GM19193 (cell line): ENCODE results near the gene FBXL12.
A peak's percentile ranks its signal among the peaks of the same experiment; 100 is the strongest.

Source experiments
- POLR2A ChIP-seq: IDR thresholded peaks from 4 replicates; pipeline ENCODE4 v1.6.1; 2011; ENCODE audit not compliant: insufficient read depth, insufficient read length; ENCODE audit errors: extremely low read depth

FBXL12 gene

GRCh38 chr19:9847087-9847671 lies 28.3 kb upstream of the FBXL12 start:
- TF ChIP-seq POLR2A = no peak

- TF ChIP-seq POLR2A = no peak
Measured at GRCh38 chr19:9842834-9843625, 24.2 kb upstream of the FBXL12 start.

GRCh38 chr19:9839415-9839814 lies 20.5 kb upstream of the FBXL12 start:
- no peak for TF ChIP-seq POLR2A

DNA sequence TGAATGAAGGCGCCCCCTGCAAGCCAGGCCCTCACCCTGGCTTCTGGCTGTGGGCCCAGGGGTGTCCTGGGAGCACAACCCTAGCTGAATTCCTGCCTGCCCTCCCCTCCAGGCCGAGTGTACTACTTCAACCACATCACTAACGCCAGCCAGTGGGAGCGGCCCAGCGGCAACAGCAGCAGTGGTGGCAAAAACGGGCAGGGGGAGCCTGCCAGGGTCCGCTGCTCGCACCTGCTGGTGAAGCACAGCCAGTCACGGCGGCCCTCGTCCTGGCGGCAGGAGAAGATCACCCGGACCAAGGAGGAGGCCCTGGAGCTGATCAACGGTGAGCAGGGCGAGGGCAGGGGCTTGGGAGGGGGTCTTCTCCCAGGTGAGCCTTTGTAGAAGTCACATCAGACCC lies 19.4 kb upstream of the FBXL12 start:
- TF ChIP-seq POLR2A = no peak

GRCh38 chr19:9836021-9836420 lies 17.1 kb upstream of the FBXL12 start:
- TF ChIP-seq POLR2A = no peak

DNA sequence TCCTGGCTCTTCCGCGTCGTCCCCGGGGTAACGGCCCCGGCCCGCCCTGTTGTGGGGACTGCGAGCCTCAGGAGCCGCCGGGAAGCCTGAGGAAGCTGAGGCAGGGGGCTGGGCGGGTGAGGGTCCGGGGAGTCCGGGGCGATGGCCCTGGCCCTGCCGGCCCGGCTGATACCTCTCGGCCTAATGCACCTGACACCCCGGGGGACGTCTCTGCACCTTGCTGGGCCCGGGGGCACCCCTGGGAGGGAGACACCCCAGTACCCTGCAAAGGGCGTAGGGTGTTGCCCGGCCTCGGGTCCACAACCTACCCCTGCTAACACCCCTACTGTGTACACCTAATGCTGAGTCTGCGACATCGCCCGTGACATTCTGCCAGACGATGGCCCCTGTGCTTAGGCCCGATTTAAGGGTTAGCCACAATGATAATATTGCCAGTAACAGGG lies 16.6 kb upstream of the FBXL12 start:
- TF ChIP-seq POLR2A = no peak

DNA sequence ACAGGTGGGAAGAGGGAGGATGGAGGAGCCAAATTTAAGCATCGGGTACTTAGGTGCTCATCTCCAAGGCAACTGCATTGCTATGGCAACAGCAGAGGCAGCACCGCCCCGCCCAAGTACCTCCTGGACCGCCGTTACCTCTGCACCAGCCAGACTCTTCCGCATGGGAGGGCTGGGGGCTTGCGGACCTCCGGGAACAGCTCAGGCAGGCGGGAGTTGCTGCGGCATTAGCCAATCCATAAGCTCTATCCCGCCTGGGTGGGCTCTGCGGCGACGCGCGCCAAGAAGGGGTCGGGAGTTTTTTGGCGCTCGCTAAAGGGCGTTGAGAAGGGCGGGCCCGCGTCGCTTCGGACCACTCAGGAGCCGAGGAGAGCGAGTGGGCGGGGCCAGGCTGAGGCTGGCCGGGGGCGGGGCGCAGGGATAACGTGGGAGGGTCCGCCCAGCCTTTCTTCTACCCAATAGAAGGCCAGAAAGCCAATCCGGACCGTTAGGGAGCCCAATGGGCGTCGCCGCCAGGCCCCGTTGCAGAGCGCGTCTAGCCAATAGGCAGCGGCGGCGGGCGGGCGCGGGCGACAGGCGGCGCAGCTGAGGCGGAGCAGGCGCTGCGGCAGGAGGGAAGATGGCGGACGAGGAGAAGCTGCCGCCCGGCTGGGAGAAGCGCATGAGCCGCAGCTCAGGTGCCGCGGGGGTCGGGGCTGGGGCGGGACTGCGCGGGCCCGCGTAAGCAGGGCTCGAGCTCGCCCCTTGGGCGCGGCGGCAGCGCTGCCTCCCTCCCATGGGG lies 16.0 kb upstream of the FBXL12 start, which contains the start of gene PIN1:
PIN1 (plus strand) TSS at position 593 of the 781 bp plus-strand sequence; CDS start at position 620, 27 bp downstream.
- TF ChIP-seq POLR2A = peak; percentile 75

DNA sequence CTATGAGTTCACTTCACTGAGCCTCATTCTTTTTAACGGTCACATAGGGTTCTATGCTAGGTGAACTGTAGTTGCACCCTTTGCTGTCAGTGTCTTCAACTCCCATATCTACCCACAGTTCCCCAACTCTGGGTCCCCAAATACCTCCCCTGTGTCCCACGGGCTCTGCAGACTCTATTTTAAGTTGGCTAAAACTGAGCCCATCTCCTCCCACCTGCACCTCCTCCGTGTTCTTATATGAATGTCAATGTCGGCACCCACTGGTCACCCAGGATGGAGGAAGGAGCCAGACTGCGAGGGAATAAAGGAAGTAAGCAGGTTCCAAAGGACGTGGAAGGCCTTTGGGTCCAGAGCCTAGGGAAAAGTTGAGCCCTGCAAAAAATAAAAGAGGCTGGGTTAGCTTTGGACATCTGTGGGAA lies 15.4 kb upstream of the FBXL12 start:
- no peak for TF ChIP-seq POLR2A

DNA sequence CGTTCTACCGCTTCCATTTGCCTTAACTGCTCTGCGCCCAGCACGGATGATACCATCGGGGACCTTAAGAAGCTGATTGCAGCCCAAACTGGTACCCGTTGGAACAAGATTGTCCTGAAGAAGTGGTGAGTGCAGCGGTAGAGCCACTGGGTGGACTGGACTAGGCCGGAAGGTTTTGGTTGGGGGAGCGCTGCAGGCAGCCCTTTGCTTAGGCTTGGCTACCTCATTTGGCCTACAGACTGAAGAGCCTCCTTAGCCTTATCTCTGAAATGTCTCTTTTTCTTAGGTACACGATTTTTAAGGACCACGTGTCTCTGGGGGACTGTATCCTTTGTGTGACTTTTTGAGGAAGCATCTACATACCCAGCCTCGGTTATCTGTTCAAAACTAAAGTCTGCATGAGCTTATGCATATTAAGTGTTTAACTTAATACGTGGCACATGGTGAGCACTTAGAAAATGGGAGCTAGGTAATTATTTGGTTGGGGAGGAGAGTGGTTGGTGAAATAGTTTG lies 9.7 kb upstream of the FBXL12 start:
- TF ChIP-seq POLR2A = no peak

DNA sequence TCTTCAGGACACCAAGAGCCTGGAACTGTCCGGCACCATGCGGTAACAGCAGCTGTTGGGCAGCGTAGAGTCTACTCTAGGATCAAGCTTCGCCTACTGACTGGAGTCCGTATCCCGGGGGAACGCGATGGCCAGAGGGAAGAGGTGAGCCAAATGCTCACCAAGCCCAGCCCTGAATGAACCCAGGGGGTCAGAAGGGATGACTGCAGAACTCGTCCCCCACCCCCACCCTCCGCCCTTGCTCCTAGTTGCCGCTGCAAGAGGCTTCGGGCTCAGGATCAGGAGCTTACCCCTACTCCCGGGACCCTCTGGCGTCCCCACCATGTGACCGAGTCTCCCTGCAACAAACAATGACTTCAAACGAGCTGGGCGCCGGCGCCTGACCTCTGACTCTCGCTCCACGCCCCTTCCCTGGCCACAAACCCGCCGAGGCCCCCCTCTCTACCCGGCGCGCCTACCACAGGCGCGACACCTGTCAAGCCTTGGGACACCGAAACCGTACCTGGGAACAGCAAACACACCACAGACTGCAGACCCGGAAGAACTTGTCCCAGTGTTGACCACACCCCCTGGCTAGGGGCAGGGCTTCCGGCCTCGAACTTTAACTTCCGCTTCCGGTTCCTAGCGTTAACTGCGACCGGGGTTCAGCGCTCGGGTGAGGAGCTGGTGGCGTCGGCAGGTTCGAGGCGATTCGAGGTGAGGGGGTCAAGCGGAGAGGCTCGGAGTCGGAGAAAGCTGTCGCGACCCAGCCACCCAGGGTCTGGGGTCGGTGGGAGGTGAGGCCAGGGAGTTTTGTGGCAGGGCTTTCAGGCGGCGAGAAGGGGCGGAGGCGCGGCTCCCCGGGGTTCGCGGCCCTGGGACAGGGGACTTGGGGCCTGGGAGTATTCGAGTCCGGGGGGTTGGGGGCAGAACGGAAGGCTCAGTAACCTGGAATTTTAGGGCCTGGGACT lies 8.7 kb upstream of the FBXL12 start, which contains the start of gene UBL5:
UBL5 (plus strand) TSS at position 630 of the 950 bp plus-strand sequence. CDS start 420 bp downstream, outside the sequence.
- TF ChIP-seq POLR2A = peak; percentile 97

DNA sequence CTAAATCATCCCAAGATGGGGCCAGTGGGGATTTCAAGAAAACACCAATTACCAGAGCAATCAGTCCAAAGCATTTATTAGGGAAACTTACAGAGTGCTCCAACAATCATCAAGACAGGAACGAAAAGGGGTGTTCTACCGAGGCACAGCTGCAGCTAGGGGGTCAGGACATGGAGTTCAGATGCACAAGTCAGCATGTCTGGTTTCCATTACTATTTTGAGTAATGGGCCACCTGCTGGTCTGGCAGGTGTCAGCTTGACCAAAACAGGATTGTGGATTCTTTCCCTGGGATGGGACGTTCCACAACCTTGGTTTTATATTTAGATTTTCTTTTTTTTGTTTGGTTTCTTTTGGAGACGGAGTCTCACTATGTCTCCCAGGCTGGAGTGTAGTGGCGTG lies 4.9 kb upstream of the FBXL12 start:
- TF ChIP-seq POLR2A = no peak

- peak; percentile 14 for TF ChIP-seq POLR2A
Measured at GRCh38 chr19:9819596-9819909, 674 bp upstream of the FBXL12 start.

GRCh38 chr19:9818175-9818733 lies 625 bp downstream of the FBXL12 start:
- no peak for TF ChIP-seq POLR2A

GRCh38 chr19:9811139-9811538 lies 7.7 kb downstream of the FBXL12 start:
- no peak for TF ChIP-seq POLR2A
